Measurements from ENCODE around the gene PRKAR2A. TPM values are rescaled to one million over a fixed set of nuclear protein-coding genes. Genes with fewer than 3 reads are reported as not detected.
"Not testable (repeated sequence)": the region's sequence is repeated elsewhere in the genome, so short reads cannot be mapped to it uniquely, and the experiment has no call there.

PRKAR2A gene
- polyA plus RNA-seq, 2 of the 4 experiments (the other 2 are of a cell fraction), result 15.3 to 17.2 TPM

DNA sequence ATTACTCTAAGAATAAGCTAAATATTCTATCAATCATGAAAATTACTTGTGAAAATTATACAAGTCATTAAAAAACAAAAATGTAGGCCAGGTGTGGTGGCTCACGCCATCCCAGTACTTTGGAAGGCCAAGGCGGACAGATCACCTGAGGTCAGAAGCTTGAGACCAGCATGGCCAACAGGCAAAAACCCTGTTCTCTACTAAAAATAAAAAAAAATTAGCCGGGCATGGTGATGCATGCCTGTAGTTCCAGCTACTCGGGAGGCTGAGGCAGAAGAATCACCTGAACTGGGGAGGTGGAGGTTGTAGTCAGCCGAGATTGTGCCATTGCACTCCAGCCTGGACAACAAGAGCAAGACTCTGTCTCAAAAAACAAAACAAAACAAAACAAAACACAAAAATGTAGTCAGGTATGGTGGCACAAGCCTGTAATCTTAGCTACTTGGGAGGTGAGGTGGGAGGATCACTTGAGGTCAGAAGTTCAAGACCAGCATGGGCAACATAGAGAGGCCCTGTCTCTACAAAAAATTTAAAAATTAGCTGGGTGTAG lies 87.6 kb downstream of the PRKAR2A start:
- 86% methylated on average over 5 of the region's 5 CpGs for WGBS (ENCODE audit: missing lambda C conversion rate)
- FAIRE-seq; H3K4me1 ChIP-seq; DNase-seq (ENCODE audit: low read depth in 1 of 2, low spot score in 1 of 2); H3K9me3 ChIP-seq; H3K4me3 ChIP-seq; H3K4me2 ChIP-seq; POLR2A ChIA-PET; H3K27ac ChIP-seq; ATAC-seq: not testable (repeated sequence)
- CTCF ChIA-PET, result interaction anchor here (0.8 to 1.9 kb wide), 5 partner anchors 10 to 32 kb away, joined by 3 to 6 read pairs (median 3); no protein-coding TSS in a partner anchor

DNA sequence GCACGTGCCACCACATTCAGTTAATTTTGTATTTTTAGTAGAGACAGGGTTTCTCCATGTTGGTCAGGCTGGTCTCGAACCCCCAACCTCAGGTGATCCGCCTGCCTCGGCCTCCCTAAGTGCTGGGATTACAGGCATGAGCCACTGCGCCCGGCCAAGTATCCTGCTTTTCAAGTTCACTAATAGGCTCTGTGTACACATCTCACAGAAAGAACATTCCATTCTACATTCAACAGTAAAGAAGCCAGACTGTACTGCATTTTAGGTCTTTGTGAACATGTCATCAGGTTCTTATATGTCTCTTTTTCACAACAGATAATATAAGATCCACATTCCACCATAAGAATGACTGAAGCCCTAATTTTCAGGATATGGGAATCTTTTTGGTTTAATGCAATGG lies 88.1 kb downstream of the PRKAR2A start:
- H3K27ac ChIP-seq; H3K4me3 ChIP-seq; DNase-seq (ENCODE audit: low read depth in 1 of 2, low spot score in 1 of 2); FAIRE-seq; H3K4me2 ChIP-seq; H3K4me1 ChIP-seq; POLR2A ChIA-PET; ATAC-seq; H3K9me3 ChIP-seq: not testable (repeated sequence)
- WGBS (ENCODE audit: missing lambda C conversion rate), result 90% methylated on average over 6 of the region's 6 CpGs
- CTCF ChIA-PET, result interaction anchor here (0.8 to 1.9 kb wide), 4 partner anchors 10 to 32 kb away, joined by 3 to 5 read pairs (median 3); no protein-coding TSS in a partner anchor

DNA sequence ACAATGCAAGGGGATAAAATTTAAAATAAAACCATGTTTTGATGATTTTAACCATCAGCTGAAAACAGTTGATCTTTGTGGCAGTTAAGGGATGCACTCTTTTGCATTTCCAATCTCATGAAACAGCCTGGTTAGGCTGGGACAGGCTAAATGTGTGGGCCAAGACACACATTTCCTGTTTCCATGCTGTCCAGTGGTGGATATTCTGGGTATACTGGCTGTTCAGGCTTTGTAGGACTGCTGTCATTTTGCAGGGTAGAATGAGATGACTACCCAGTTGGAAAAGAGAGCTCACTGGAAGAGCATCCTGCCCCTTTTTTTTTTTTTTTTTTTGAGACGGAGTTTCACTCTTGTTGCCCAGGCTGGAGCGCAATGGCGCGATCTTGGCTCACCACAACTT lies 88.6 kb downstream of the PRKAR2A start:
- POLR2A ChIA-PET, result no interaction called here
- CTCF ChIA-PET, result interaction anchor here (0.8 to 1.9 kb wide), 2 partner anchors 15 to 33 kb away, joined by 3 to 5 read pairs; no protein-coding TSS in a partner anchor
- TF ChIP-seq NR3C1 (IDR thresholded peaks at IDR 0.05) (no peak), GATA3 (IDR thresholded peaks at IDR 0.05; ENCODE audit: borderline replicate concordance) (no peak), POLR2AphosphoS2 (conservative IDR thresholded peaks at IDR 0.05; ENCODE audit: low read length) (no peak), ZSCAN20 (CRISPR knock-in tag; IDR thresholded peaks at IDR 0.05) (no peak)
- TF ChIP-seq, protein P1, sequence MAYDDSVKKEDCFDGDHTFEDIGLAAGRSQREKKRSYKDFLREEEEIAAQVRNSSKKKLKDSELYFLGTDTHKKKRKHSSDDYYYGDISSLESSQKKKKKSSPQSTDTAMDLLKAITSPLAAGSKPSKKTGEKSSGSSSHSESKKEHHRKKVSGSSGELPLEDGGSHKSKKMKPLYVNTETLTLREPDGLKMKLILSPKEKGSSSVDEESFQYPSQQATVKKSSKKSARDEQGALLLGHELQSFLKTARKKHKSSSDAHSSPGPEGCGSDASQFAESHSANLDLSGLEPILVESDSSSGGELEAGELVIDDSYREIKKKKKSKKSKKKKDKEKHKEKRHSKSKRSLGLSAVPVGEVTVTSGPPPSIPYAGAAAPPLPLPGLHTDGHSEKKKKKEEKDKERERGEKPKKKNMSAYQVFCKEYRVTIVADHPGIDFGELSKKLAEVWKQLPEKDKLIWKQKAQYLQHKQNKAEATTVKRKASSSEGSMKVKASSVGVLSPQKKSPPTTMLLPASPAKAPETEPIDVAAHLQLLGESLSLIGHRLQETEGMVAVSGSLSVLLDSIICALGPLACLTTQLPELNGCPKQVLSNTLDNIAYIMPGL (CRISPR knock-in tag; IDR thresholded peaks at IDR 0.05; ENCODE audit: borderline replicate concordance), result no peak
- DNase-seq (ENCODE audit: low read depth in 1 of 2, low spot score in 1 of 2), result no peak
- Histone ChIP-seq H3K27ac (no peak overlapping the region), H3K9me3 (no peaks in the 10 kb centered on the region), H3K4me1 (no peaks in the 10 kb centered on the region), H3K4me3 (no peak overlapping the region), H3K4me2 (no peak overlapping the region)
- no peak for ATAC-seq
- FAIRE-seq, result no peak
- WGBS (ENCODE audit: missing lambda C conversion rate), result 82% methylated on average over 3 of the region's 4 CpGs

DNA sequence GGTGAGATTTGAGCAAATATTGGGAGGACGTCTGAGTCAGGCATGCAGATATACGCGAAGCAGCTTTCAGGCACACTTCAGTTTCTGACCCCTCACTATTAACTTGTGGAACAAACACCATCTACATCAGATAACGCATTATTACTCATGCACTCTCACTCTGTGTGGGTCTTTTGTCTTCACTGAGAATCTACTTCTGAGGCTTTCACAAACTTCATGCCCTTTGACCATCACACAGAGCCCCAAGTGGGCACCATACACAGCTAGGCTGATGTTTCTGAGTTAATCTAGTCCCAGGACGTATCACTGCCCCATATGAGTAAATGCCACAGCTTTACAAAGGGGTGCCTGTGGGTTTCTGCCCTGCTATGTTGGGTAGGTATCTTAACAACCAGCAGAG lies 91.0 kb downstream of the PRKAR2A start:
- DNase-seq (ENCODE audit: low read depth in 1 of 2, low spot score in 1 of 2), result no peak
- CTCF ChIA-PET, result interaction anchor here (0.9 to 1.3 kb wide), 2 partner anchors 16 to 20 kb away, joined by 3 to 7 read pairs; no protein-coding TSS in a partner anchor
- Histone ChIP-seq H3K4me3 (no peak overlapping the region), H3K4me1 (no peaks in the 10 kb centered on the region), H3K4me2 (no peak overlapping the region), H3K27ac (no peak overlapping the region), H3K9me3 (no peaks in the 10 kb centered on the region)
- ATAC-seq, result no peak
- 83% methylated on average over 5 of the region's 5 CpGs for whole genome bisulfite sequencing (ENCODE audit: missing lambda C conversion rate)
- POLR2A ChIA-PET, result no interaction called here
- FAIRE-seq, result no peak
- TF ChIP-seq CHD4 (IDR thresholded peaks at IDR 0.05; ENCODE audit: borderline replicate concordance) (no peak), CBX8 (IDR thresholded peaks at IDR 0.05) (no peak), MAFK (IDR thresholded peaks at IDR 0.05; ENCODE audit: partially characterized antibody) (no peak), CBX2 (IDR thresholded peaks at IDR 0.05; ENCODE audit: borderline replicate concordance, low read depth) (no peak), ZSCAN20 (CRISPR knock-in tag; IDR thresholded peaks at IDR 0.05) (no peak), NR3C1 (IDR thresholded peaks at IDR 0.05) (no peak), MYC (IDR thresholded peaks at IDR 0.05; ENCODE audit: borderline replicate concordance, low read length) (no peak), HEYL (CRISPR knock-in tag; IDR thresholded peaks at IDR 0.05) (no peak), EHMT2 (IDR thresholded peaks at IDR 0.05; ENCODE audit: low read depth) (no peak), HOXB13 (CRISPR knock-in tag; IDR thresholded peaks at IDR 0.05; ENCODE audit: low read depth) (no peak), NFE2L2 (conservative IDR thresholded peaks at IDR 0.05; ENCODE audit: low read length) (no peak), RFX5 (IDR thresholded peaks at IDR 0.05) (no peak), FOSL2 (IDR thresholded peaks at IDR 0.05) (no peak), FOSL2 (CRISPR knock-in tag; IDR thresholded peaks at IDR 0.05) (no peak), EHF (CRISPR knock-in tag; IDR thresholded peaks at IDR 0.05) (no peak), TP53 (CRISPR knock-in tag; IDR thresholded peaks at IDR 0.05) (no peak), TFCP2L1 (CRISPR knock-in tag; IDR thresholded peaks at IDR 0.05) (no peak)
- TF ChIP-seq, protein P2, sequence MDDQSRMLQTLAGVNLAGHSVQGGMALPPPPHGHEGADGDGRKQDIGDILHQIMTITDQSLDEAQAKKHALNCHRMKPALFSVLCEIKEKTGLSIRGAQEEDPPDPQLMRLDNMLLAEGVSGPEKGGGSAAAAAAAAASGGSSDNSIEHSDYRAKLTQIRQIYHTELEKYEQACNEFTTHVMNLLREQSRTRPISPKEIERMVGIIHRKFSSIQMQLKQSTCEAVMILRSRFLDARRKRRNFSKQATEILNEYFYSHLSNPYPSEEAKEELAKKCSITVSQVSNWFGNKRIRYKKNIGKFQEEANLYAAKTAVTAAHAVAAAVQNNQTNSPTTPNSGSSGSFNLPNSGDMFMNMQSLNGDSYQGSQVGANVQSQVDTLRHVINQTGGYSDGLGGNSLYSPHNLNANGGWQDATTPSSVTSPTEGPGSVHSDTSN (IDR thresholded peaks at IDR 0.05), result no peak
- TF ChIP-seq, protein P3, sequence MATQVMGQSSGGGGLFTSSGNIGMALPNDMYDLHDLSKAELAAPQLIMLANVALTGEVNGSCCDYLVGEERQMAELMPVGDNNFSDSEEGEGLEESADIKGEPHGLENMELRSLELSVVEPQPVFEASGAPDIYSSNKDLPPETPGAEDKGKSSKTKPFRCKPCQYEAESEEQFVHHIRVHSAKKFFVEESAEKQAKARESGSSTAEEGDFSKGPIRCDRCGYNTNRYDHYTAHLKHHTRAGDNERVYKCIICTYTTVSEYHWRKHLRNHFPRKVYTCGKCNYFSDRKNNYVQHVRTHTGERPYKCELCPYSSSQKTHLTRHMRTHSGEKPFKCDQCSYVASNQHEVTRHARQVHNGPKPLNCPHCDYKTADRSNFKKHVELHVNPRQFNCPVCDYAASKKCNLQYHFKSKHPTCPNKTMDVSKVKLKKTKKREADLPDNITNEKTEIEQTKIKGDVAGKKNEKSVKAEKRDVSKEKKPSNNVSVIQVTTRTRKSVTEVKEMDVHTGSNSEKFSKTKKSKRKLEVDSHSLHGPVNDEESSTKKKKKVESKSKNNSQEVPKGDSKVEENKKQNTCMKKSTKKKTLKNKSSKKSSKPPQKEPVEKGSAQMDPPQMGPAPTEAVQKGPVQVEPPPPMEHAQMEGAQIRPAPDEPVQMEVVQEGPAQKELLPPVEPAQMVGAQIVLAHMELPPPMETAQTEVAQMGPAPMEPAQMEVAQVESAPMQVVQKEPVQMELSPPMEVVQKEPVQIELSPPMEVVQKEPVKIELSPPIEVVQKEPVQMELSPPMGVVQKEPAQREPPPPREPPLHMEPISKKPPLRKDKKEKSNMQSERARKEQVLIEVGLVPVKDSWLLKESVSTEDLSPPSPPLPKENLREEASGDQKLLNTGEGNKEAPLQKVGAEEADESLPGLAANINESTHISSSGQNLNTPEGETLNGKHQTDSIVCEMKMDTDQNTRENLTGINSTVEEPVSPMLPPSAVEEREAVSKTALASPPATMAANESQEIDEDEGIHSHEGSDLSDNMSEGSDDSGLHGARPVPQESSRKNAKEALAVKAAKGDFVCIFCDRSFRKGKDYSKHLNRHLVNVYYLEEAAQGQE (IDR thresholded peaks at IDR 0.05), result no peak
- TF ChIP-seq, protein P4, sequence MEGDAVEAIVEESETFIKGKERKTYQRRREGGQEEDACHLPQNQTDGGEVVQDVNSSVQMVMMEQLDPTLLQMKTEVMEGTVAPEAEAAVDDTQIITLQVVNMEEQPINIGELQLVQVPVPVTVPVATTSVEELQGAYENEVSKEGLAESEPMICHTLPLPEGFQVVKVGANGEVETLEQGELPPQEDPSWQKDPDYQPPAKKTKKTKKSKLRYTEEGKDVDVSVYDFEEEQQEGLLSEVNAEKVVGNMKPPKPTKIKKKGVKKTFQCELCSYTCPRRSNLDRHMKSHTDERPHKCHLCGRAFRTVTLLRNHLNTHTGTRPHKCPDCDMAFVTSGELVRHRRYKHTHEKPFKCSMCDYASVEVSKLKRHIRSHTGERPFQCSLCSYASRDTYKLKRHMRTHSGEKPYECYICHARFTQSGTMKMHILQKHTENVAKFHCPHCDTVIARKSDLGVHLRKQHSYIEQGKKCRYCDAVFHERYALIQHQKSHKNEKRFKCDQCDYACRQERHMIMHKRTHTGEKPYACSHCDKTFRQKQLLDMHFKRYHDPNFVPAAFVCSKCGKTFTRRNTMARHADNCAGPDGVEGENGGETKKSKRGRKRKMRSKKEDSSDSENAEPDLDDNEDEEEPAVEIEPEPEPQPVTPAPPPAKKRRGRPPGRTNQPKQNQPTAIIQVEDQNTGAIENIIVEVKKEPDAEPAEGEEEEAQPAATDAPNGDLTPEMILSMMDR (IDR thresholded peaks at IDR 0.05), result no peak
